K562 (cell line): ENCODE measurements around the gene TALDO1. TPM values are rescaled to one million over a fixed set of nuclear protein-coding genes. Genes with fewer than 3 reads are reported as not detected.

Experiments used
- CREBBP ChIP-seq: IDR thresholded peaks from one replicate; pipeline ENCODE4 v1.6.1; 2012; ENCODE audit warnings: low read depth, mild to moderate bottlenecking, control low read depth, inconsistent platforms, low read length
- DNMT1 ChIP-seq: fragments of 450-650 bp; IDR thresholded peaks from 2 replicates; pipeline ENCODE4 v1.6.1; 2016; ENCODE audit warnings: antibody characterized with exemption, mild to moderate bottlenecking
- E2F4 ChIP-seq: sonication (generic); formaldehyde crosslinking; IDR thresholded peaks from 2 replicates; pipeline ENCODE4 v1.8.0; 2022; ENCODE audit warnings: mild to moderate bottlenecking, low read depth, missing genetic modification reagents
- EGR1 ChIP-seq: fragments of 450-650 bp; conservative IDR thresholded peaks from 2 replicates; pipeline ENCODE4 v1.6.1; 2017; ENCODE audit warnings: mild to moderate bottlenecking
- EP300 ChIP-seq: IDR thresholded peaks from 2 replicates; pipeline ENCODE4 v1.6.1; 2012; ENCODE audit warnings: low read length, improper control_type of control experiment
- ETV5 ChIP-seq: sonication (generic); formaldehyde crosslinking; IDR thresholded peaks from 2 replicates; pipeline ENCODE4 v1.4.0; 2020; ENCODE audit warnings: low read depth, mild to moderate bottlenecking, missing genetic modification reagents
- GMEB1 ChIP-seq: fragments of 250-450 bp; sonication (Bioruptor Pico); IDR thresholded peaks from 2 replicates; pipeline ENCODE4 v1.4.0; 2020; ENCODE audit warnings: mild to moderate bottlenecking
- HDAC1 ChIP-seq, 2 experiments: fragments of 450-650 bp; IDR thresholded peaks; 2 replicates each; pipeline ENCODE4 v1.6.1; 2016 to 2017; ENCODE audit warnings: inconsistent platforms in 1 of 2, mild to moderate bottlenecking in 1 of 2, moderate library complexity in 1 of 2
- NCOR1 ChIP-seq: fragments of 450-650 bp; IDR thresholded peaks from 2 replicates; pipeline ENCODE4 v1.6.1; 2016; ENCODE audit warnings: mild to moderate bottlenecking, moderate library complexity
- NR2F6 ChIP-seq: fragments of 450-650 bp; formaldehyde crosslinking; IDR thresholded peaks from 2 replicates; pipeline ENCODE4 v1.4.0; 2020; ENCODE audit warnings: mild to moderate bottlenecking
- RAD21 ChIP-seq, 2 experiments: fragments of 250-450 bp in 1 of 2; fragments of 450-650 bp in 1 of 2; sonication (Bioruptor Pico) in 1 of 2; formaldehyde crosslinking in 1 of 2; IDR thresholded peaks in 1 of 2; conservative IDR thresholded peaks in 1 of 2; 2 replicates each; pipeline versions ENCODE4 v1.4.0 to v1.8.0; 2020 to 2022; ENCODE audit warnings: mild to moderate bottlenecking in 2 of 2, moderate library complexity in 1 of 2
- SPI1 ChIP-seq: IDR thresholded peaks from 2 replicates; pipeline ENCODE4 v1.6.1; 2011; ENCODE audit warnings: low read depth, low read length, control low read depth, borderline replicate concordance
- TCF3 ChIP-seq: sonication (generic); formaldehyde crosslinking; IDR thresholded peaks from 2 replicates; pipeline ENCODE4 v1.4.0; 2020; ENCODE audit warnings: mild to moderate bottlenecking, missing genetic modification reagents
- TFAM ChIP-seq: fragments of 250-450 bp; sonication (Bioruptor Pico); conservative IDR thresholded peaks from 2 replicates; pipeline ENCODE4 v1.5.0; 2021; ENCODE audit warnings: mild to moderate bottlenecking, moderate library complexity
- ZKSCAN3 ChIP-seq: fragments of 250-450 bp; sonication (Bioruptor Pico); IDR thresholded peaks from 2 replicates; pipeline ENCODE4 v1.4.0; 2020
- ZNF584 ChIP-seq: fragments of 200-800 bp; sonication (Bioruptor generic); IDR thresholded peaks from 2 replicates; pipeline ENCODE4 v1.6.1; 2016; ENCODE audit warnings: low read depth, mild to moderate bottlenecking, missing genetic modification characterization, missing compliant biosample characterization
- ZNF780A ChIP-seq: fragments of 250-450 bp; sonication (Bioruptor Pico); IDR thresholded peaks from 2 replicates; pipeline ENCODE4 v1.5.0; 2021; ENCODE audit warnings: mild to moderate bottlenecking
- polyA plus RNA-seq, 8 experiments: library from polyadenylated mRNA; depleted of rRNA in 4 of 8; stranded (reverse) in 5 of 8; unstranded in 3 of 8; fragments of >200 nt; fragmentation: Nextera tagmentation in 2 of 8; fragmentation: Illumina TruSeq in 1 of 8; extraction: Ambion mirVana in 2 of 8; extraction: Trizol in 1 of 8; gene quantifications; 2 replicates each; pipeline versions ENCODE4 v1.2.1 to v1.2.3, GENCODE V29; 2011 to 2014; ENCODE audit warnings: inconsistent platforms in 1 of 8, missing spikeins in 1 of 8
- total RNA-seq, 7 experiments: library from RNA; depleted of rRNA in 6 of 7; stranded (reverse); fragments of >200 nt in 6 of 7; fragmentation: Illumina TruSeq in 2 of 7; extraction: Trizol in 2 of 7; gene quantifications; 2 replicates each; pipeline versions ENCODE4 v1.2.1 to v1.2.3, GENCODE V29; 2011 to 2021; ENCODE audit warnings: low replicate concordance in 1 of 7
- TF ChIP-seq, protein P1 (sequence below): fragments of 250-450 bp; sonication (Bioruptor Pico); IDR thresholded peaks from 2 replicates; pipeline ENCODE4 v1.8.0; 2022; ENCODE audit warnings: moderate library complexity, mild to moderate bottlenecking, inconsistent platforms
- TF ChIP-seq, protein P2 (sequence below): fragments of 250-450 bp; sonication (Bioruptor Pico); IDR thresholded peaks from 2 replicates; pipeline ENCODE4 v1.5.0; 2021
- TF ChIP-seq, protein P3 (sequence below): fragments of 450-650 bp; IDR thresholded peaks from 2 replicates; pipeline ENCODE4 v1.6.1; 2017; ENCODE audit warnings: mild to moderate bottlenecking, moderate library complexity

Gene TALDO1
- total and polyA plus RNA-seq, 9 of the 15 experiments (the other 6 are each of a cell fraction or from before 2014, with no cell fraction given) = 260 to 541 (median 441) TPM

DNA sequence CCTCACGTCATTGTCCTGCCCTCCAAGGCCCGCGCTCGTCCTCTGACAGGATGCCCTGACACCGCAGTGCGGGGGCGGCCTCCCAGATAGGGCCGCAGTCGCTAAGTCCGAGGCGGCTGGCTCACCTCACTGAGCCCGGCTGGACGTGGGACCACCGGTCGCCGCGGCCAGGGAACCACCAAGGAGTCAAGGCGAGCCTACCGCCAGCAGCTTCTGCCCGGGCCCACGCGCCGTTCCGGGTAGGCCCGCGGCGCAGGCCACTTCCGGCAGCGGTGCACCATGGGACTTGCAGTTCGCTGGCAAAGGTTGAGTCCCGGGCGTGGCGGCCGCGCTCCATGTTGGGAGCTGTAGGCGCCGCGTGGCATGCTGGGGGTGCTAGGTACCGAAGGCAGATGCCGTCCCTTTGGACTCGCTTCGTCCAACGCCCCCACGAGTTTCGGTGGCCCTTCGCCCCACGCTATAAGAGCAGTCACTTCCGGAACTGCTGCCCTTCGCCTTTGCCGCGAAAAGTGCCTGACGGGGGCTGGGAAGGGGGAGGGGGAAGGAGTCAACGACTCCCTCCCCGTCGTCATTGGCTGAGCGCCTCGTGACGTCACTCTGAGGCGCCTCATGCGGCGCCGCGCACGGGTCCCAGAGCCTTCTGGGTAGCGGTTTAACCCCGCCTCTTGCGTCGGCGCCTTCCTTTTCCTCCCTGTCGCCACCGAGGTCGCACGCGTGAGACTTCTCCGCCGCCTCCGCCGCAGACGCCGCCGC lies 62.2 kb downstream of the TALDO1 start, which contains the start of gene RPLP2 (continued):
- TF ChIP-seq RAD21 (CRISPR knock-in tag; conservative IDR thresholded peaks at IDR 0.05 in 1 of 2, IDR thresholded peaks at IDR 0.05 in 1 of 2) (no peak), TCF3 (peak; percentile 33; the same call in 1 of the 2 replicates), ZKSCAN3 (no peak), ZNF780A (CRISPR knock-in tag) (no peak), TFAM (CRISPR knock-in tag) (no peak), ETV5 (CRISPR knock-in tag) (peak; percentile 94), DNMT1 (no peak), CREBBP (no peak), EP300 (no peak; the same call in 1 of the 2 replicates), HDAC1 (IDR thresholded peaks at IDR 0.05) (peak in 1 of 2 experiments; percentile 97; a peak in 2 of 4 replicates), NR2F6 (CRISPR knock-in tag) (no peak), EGR1 (peak; percentile 99), NCOR1 (no peak), GMEB1 (CRISPR knock-in tag) (peak; percentile 94), SPI1 (peak; percentile 43), ZNF584 (CRISPR knock-in tag) (peak; percentile 69; the same call in 1 of the 2 replicates), E2F4 (CRISPR knock-in tag) (peak; percentile 79)
- TF ChIP-seq, protein P1, sequence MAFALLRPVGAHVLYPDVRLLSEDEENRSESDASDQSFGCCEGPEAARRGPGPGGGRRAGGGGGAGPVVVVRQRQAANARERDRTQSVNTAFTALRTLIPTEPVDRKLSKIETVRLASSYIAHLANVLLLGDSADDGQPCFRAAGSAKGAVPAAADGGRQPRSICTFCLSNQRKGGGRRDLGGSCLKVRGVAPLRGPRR = no peak
- TF ChIP-seq, protein P2, sequence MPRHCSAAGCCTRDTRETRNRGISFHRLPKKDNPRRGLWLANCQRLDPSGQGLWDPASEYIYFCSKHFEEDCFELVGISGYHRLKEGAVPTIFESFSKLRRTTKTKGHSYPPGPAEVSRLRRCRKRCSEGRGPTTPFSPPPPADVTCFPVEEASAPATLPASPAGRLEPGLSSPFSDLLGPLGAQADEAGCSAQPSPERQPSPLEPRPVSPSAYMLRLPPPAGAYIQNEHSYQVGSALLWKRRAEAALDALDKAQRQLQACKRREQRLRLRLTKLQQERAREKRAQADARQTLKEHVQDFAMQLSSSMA (CRISPR knock-in tag) = no peak
- TF ChIP-seq, protein P3, sequence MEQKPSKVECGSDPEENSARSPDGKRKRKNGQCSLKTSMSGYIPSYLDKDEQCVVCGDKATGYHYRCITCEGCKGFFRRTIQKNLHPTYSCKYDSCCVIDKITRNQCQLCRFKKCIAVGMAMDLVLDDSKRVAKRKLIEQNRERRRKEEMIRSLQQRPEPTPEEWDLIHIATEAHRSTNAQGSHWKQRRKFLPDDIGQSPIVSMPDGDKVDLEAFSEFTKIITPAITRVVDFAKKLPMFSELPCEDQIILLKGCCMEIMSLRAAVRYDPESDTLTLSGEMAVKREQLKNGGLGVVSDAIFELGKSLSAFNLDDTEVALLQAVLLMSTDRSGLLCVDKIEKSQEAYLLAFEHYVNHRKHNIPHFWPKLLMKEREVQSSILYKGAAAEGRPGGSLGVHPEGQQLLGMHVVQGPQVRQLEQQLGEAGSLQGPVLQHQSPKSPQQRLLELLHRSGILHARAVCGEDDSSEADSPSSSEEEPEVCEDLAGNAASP = no peak
